Measurements from ENCODE around the gene MVP.
"Not testable (repeated sequence)": the region's sequence is repeated elsewhere in the genome, so short reads cannot be mapped to it uniquely, and the experiment has no call there.

The MVP gene

GRCh38 chr16:29842732-29843346 is 22.6 kb downstream of the MVP start:
- no peak for DNase-seq (ENCODE audit: low read depth in 2 of 2)

DNA sequence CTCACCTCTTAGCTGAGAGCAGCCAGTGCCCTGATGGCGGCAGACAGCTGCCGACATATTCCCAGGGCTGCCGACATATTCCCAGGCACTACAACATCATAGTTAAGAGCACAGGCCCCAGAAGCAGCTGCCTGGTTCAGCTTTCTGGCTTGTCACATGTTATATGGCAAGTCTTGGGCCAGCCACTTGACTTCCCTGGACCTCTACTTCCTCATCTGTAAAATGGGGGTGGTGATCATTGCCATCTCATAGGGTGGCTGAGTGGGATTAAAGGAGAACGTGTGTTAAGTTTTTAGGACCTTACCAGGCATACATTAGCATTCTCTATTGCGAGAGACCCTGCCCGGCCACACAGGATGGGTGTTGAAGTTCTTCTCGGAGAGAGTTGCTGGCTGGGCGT is 23.7 kb downstream of the MVP start:
- no peak for DNase-seq (ENCODE audit: low read depth in 2 of 2)

DNA sequence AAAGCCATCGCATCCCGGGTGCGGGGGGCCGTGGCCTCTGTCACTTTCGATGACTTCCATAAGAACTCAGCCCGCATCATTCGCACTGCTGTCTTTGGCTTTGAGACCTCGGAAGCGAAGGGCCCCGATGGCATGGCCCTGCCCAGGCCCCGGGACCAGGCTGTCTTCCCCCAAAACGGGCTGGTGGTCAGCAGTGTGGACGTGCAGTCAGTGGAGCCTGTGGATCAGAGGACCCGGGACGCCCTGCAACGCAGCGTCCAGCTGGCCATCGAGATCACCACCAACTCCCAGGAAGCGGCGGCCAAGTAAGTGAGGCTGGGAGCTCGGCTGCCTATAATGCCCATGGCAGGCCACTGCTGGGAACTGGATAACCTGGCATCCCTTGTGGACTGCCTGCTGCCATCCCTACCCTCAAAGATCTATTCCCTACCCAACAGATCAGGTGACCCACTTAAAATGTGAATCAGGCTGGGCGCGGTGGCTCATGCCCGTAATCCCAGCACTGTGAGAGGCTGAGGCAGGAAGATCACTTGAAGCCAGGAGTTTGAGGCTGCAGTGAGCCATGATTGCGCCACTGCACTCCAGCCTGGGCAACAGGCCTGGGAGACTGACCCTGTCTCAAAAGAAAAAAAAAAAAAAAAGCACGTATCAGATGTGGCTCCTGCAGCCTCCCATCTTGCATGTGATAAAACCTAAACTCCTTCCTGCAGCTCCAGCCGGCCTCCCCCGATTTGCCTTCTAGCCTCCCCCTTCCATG is 24.5 kb downstream of the MVP start:
- no peak for DNase-seq (ENCODE audit: low read depth in 2 of 2)

- no peak for DNase-seq (ENCODE audit: low read depth in 2 of 2)
These were observed 25.4 kb downstream of the MVP start for GRCh38 chr16:29845656-29846055.

DNA sequence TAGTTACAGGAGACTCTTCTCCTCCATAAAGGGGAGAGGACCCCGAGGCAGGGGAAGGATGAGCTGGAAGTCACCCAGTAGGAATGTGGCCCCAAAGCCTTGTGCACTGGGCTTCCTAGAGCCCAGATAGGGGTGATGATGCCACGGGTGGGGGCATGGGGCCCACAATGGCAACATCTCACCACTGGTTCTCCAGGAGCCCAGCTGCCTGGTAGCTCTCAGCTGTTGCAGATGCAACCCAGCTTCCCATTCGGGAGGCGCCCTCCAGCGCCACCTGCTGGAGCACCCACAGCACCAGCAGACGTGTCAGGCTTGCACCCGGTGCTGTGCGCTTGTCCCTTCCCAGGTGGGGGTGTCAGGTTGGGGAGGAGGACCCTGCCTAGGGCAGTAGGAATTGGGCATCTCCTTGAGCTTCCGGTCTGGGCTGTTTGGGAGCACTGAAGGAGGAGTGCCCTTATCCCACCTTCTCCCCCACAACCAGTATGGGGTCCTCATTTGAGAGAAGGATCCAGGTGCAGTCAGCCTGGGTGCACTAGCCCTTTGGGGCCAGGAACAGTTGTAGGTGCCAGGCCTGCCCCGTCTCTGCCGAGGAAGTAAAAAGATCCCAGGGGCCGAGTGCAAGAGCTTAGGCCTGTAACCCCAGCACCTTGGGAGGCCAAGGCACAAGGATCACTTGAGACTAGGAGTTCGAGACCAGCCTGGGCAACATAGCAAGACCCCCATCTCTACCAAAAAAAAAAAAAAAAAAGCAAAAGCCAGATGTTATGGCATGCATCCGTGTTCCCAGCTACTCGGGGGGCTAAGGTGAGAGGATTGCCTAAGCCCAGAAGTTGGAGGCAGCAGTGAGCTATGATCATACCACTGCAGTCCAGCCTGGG is 28.4 kb downstream of the MVP start:
- DNase-seq (ENCODE audit: low read depth in 2 of 2): peak; percentile 71 to 73

GRCh38 chr16:29849505-29849904 is 29.2 kb downstream of the MVP start:
- DNase-seq (ENCODE audit: low read depth in 2 of 2): no peak

GRCh38 chr16:29850998-29851397 is 30.7 kb downstream of the MVP start:
- no peak for DNase-seq (ENCODE audit: low read depth in 2 of 2)

- no peak for DNase-seq (ENCODE audit: low read depth in 2 of 2)
These were observed 32.4 kb downstream of the MVP start for GRCh38 chr16:29852654-29853053.

GRCh38 chr16:29854520-29855100 is 34.3 kb downstream of the MVP start:
- no peak for DNase-seq (ENCODE audit: low read depth in 2 of 2)

DNA sequence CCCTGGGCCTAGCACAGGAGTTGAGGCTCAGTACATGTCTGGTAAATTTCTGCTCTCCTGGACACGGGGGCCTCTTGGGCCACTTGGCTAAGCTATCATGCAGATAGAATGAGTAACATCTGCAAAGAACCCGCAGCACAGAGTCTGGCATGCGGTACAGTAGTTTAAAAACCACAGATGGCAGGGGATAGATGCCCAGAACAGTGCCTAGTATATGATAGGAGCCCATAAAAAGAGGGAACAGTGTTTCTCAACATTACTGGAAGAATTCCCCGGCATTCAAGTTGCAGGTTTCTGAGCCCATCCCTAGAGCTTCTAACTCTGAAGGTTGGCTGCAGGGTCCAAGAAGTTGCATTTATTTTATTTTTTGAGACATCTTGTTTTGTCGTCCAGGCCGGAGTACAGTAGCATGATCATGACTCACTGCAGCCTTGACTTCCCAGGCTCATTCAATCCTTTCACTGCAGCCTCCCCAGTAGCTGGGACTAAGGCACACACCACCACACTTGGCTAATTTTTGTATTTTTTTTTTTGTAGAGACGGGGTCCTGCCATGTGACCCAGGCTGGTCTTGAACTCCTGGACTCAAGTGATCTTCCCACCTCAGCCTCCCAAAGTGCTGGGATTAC is 37.0 kb downstream of the MVP start:
- DNase-seq (ENCODE audit: low read depth in 2 of 2): no peak

DNA sequence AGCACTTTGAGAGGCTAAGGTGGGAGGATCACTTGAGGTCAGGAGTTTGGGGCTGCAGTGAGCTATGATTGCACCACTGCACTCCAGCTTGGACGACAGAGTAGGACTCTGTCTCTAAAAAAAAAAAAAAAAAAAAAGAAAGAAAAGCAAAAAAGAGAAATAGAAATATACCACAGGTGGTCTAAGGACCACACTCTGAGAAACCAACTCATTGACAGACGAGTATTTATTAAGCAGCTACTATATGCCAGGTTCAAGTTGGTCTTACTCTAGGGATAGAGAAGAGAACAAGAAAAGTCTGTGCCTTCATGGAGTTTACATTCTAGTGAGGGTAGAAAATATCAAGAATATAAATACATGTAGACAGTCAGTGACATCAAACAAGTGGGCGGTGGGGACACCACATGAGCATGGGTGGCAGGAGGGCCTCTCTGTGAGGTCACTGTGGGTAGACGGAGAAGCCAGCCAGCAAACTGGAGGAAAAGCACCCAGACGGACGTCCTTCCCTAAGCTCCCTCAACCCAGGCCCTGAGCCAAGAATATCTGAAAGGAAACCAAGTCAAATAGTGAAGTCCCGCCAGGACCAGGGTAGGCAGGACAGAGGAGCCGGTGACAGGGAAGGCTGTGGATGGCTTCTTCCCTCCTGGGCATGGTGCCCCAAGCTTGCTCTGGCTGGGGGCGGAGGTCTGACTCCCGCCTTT is 38.0 kb downstream of the MVP start:
- DNase-seq (ENCODE audit: low read depth in 2 of 2): no peak

DNA sequence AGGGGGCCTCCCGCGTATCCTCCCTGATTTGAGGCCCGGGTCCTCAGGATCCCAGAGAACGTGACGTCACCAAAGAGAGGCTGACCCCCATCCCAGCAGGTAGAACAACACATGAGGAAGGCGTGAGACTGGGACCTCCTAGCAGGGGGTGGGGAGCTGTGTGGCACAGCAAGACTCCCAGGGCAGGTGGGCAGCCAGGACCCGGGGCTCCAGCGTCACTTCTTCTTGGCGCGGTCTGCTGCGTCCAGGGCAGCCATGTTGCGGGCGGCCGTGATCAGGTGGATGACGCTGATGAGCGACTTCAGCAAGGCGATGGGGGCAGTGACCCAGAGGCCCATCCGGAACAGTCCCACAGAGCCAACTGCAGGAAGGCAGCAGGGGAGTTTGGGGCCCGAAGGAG is 38.7 kb downstream of the MVP start:
- no peak for DNase-seq (ENCODE audit: low read depth in 2 of 2)

DNA sequence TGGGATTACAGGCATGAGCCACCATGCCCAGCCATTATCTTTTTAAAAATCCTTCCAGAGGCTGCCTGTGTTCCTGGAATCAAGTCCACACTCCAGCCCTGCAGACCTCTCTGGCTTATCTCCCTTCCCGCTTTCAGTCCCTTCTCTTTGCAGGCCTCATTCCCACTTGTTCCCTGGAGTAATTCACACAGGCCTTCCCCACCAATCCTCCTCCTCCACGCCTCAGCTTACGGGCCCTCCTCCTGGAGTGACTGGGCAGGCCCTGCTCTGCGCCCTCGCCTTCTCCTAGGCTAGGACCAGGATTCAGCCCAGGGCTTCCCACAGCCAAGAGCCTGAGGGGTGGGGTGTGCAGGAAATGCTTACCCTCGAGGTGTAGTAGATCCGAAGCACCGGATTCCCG is 40.0 kb downstream of the MVP start:
- no peak for DNase-seq (ENCODE audit: low read depth in 2 of 2)

DNA sequence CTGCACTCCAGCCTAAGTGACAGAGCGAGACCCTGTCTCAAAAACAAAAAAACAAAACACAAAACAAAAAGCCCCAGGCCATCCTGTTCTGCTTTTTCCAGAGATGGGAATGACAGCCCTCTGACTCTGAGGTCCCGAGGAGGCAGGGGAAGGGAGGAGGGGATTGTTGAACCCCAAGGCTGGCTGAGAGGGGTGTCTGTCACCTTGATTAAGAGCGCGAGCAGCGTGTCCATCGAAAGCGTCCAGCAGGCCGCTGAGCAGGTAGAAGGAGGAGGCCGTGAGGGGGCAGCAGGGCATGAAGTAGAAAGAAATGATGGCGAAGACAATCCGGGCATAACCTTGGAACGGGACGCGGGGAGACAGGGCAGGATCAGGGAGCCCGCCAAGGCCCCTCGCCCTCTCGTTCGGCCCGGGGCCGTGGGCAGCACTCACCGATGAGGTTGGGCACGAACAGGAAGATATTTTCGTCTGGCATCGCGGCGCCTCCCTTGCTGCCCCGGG is 42.2 kb downstream of the MVP start:
- DNase-seq (ENCODE audit: low read depth in 2 of 2): peak in 1 of 2 donors; percentile 4

DNA sequence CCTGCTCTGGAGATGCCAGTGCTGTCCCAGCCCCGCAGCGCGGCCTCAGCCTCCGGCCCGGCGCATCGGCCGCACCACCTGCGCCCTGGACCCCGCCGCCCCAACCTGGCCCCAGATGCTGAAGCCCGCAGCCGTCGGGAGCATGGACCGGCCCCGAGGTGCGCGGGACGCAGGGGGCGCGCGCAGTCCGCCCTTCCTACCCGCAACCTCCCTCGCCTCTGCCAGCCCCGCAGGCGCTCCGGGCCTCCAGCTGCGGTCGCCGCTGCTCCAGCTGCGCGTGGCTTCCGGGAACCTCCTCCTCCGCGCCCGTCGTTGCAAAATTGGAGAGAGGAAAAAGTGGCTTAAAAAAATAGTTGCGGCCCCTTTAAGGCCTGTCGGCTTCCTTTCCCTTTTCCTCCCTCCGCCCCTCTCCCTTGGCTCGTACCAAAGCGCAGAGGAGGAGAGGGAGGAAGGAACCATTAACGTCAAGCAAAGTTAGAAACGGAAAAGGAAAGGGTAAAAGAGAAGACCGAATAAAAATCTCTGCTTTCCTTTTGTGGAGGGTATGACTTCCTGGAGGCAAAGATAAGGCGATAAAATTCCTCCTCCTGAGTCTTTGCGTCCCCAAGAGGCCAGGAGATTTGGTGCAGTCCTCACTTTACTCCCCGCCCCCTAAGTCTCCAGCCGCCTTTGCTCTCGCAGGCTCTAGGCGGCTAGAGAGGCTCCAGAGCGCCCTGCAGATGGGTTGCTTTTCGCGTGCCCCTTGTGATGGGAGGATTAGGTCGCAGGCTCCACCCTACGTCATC is 42.8 kb downstream of the MVP start, which contains the start of gene CDIPT:
TSS of gene CDIPT (minus strand) at position 343 of the 785 bp plus-strand sequence. CDS start 369 bp downstream, outside the sequence.
- peak; percentile 88 to 89 for DNase-seq (ENCODE audit: low read depth in 2 of 2)

DNA sequence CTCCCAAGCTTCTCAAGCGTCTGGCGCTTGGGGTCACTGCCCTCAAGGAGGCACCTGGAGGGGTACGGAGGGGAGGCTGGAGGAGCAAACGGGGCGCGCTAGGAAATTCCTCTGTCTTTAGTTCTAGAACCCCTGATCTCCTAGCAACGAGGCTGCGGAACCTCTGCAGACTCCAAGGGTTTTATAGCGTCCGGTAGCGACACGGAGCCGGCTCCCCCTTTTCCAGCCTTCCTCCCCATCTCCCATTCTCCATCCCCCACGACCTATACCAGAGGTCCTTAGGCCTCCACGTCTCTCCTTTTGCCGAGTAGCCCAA is 43.4 kb downstream of the MVP start:
- DNase-seq (ENCODE audit: low read depth in 2 of 2): no peak

- DNase-seq (ENCODE audit: low read depth in 2 of 2): no peak
These were observed 43.9 kb downstream of the MVP start for GRCh38 chr16:29864205-29864604.

GRCh38 chr16:29868396-29869009 is 48.2 kb downstream of the MVP start:
- no peak for DNase-seq (ENCODE audit: low read depth in 2 of 2)

DNA sequence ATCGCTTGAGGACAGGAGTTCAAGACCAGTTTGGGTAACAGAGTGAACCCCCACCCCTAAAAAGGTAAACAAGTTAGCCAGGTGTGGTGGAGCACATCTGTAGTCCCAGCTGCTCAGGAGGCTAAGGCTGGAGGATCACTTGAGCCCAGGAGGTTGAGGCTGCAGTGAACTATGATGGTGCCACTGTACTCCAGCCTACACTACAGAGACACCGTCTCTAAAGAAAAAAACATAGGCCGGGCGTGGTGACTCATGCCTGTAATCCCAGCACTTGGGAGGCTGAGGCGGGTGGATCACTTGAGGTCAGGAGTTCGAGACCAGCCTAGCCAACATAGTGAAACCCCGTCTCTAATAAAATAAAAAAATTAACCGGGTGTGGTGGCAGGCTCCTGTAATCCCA is 48.8 kb downstream of the MVP start:
- not testable (repeated sequence) for DNase-seq (ENCODE audit: low read depth in 2 of 2)
